ENCODE measurements around the gene IL4R. TPM values are rescaled to one million over a fixed set of nuclear protein-coding genes. Genes with fewer than 3 reads are reported as not detected.
A peak's percentile ranks its signal among the peaks of the same experiment; 100 is the strongest.

Gene IL4R
- total and polyA plus RNA-seq, 2 of the 13 experiments (the other 11 are each of a cell fraction or from before 2014, with no cell fraction given): 15.9 to 49.6 TPM

- peak; percentile 30; the same call in 1 of the 2 replicates for TF ChIP-seq CREB1 (IDR thresholded peaks at IDR 0.05)
- TF ChIP-seq CREB1 (CRISPR knock-in tag; IDR thresholded peaks at IDR 0.05): no peak
- no peak for TF ChIP-seq NR2C2 (CRISPR knock-in tag; IDR thresholded peaks at IDR 0.05; ENCODE audit: borderline replicate concordance)
- no peak for TF ChIP-seq GPN1 (CRISPR knock-in tag; IDR thresholded peaks at IDR 0.05; ENCODE audit: borderline replicate concordance)
- TF ChIP-seq FIP1L1 (IDR thresholded peaks at IDR 0.05; ENCODE audit: borderline replicate concordance, insufficient read depth, low read depth, low read length): no peak
- TF ChIP-seq ZNF746 (CRISPR knock-in tag; IDR thresholded peaks at IDR 0.05): no peak
- no peak for TF ChIP-seq SSRP1 (CRISPR knock-in tag; IDR thresholded peaks at IDR 0.05)
- TF ChIP-seq ZNF644 (CRISPR knock-in tag; IDR thresholded peaks at IDR 0.05; ENCODE audit: low read depth): 0 out of 2 replicates have a peak, but pooled peaks have one; percentile 33
- no peak for TF ChIP-seq POGZ (CRISPR knock-in tag; IDR thresholded peaks at IDR 0.05)
- no peak for TF ChIP-seq HNRNPLL (IDR thresholded peaks at IDR 0.05; ENCODE audit: low read depth, low read length, poor library complexity, severe bottlenecking)
- TF ChIP-seq PHB2 (IDR thresholded peaks at IDR 0.05; ENCODE audit: partially characterized antibody): no peak
- TF ChIP-seq ERF (CRISPR knock-in tag; IDR thresholded peaks at IDR 0.05): peak; percentile 55; the same call in 1 of the 2 replicates
- no peak for TF ChIP-seq GABPA (IDR thresholded peaks at IDR 0.05; ENCODE audit: low read depth, low read length)
- 0 out of 2 replicates have a peak, but pooled peaks have one; percentile 14 for TF ChIP-seq GABPA (CRISPR knock-in tag; IDR thresholded peaks at IDR 0.05; ENCODE audit: low read depth)
- no peak for TF ChIP-seq RBM22 (optimal IDR thresholded peaks at IDR 0.05; ENCODE audit: low read length)
- no peak for TF ChIP-seq FUBP1 (CRISPR knock-in tag; IDR thresholded peaks at IDR 0.05; ENCODE audit: borderline replicate concordance)
- TF ChIP-seq SNAPC2 (CRISPR knock-in tag; IDR thresholded peaks at IDR 0.05): no peak
- TF ChIP-seq ZNF709 (CRISPR knock-in tag; IDR thresholded peaks at IDR 0.05): no peak
- TF ChIP-seq ZFP36L1 (CRISPR knock-in tag; IDR thresholded peaks at IDR 0.05): no peak
- no peak for TF ChIP-seq HIC2 (CRISPR knock-in tag; IDR thresholded peaks at IDR 0.05; ENCODE audit: low read depth)
- no peak for TF ChIP-seq RNF2 (conservative IDR thresholded peaks at IDR 0.05; ENCODE audit: low read depth)
- peak; percentile 51; the same call in 1 of the 2 replicates for TF ChIP-seq FOXP4 (CRISPR knock-in tag; IDR thresholded peaks at IDR 0.05)
- TF ChIP-seq RFXAP (CRISPR knock-in tag; IDR thresholded peaks at IDR 0.05; ENCODE audit: borderline replicate concordance): no peak
- TF ChIP-seq ZNF276 (CRISPR knock-in tag; IDR thresholded peaks at IDR 0.05; ENCODE audit: low read depth): no peak
- no peak for TF ChIP-seq BATF2 (CRISPR knock-in tag; IDR thresholded peaks at IDR 0.05)
Measured at GRCh38 chr16:27264151-27264550, 49.6 kb upstream of the IL4R start (continued).

Data from HepG2 (cell line).